Measurements from ENCODE around the gene OR10V1. TPM values are rescaled to one million over a fixed set of nuclear protein-coding genes. Genes with fewer than 3 reads are reported as not detected.

The OR10V1 gene
- total and polyA plus RNA-seq, 4 donors: not detected

DNA sequence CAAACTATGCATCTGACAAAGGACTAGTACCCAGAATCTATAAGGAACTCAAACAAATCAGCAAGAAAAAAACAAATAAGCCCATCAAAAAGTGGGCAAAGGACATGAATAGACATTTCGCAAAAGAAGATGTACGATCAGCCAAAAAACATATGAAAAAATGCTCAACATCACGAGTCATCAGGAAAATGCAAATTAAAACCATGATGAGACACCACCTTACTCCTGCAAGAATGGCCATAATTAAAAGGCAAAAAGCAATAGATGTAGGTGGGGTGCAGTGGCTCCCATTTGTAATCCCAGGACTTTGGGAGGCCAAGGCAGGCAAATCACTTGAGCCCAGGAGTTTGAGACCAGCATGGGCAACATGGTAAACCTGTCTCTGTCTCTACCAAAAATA, 10.4 kb upstream of the OR10V1 start:
- H3K4me3 ChIP-seq: no peak overlapping the region
- H3K27me3 ChIP-seq (ENCODE audit: control insufficient read depth in 3 of 3, insufficient read depth in 3 of 3, low read length in 2 of 3): no peaks in the 10 kb centered on the region
- H3K36me3 ChIP-seq (ENCODE audit: control insufficient read depth in 4 of 4, insufficient read depth in 4 of 4, low read length in 4 of 4): no peaks in the 10 kb centered on the region
- no peak for DNase-seq
- no peak for ATAC-seq (ENCODE audit: insufficient read depth, low FRiP score)
- no peak overlapping the region for H3K9ac ChIP-seq (ENCODE audit: insufficient read depth in 1 of 2, low read length in 2 of 2)
- no peaks in the 10 kb centered on the region for H3K4me1 ChIP-seq (ENCODE audit: control insufficient read depth in 5 of 5, insufficient read depth in 5 of 5, low read length in 5 of 5)
- 70 to 72% methylated on average over 3 of the region's 3 CpGs for WGBS, 2 donors
- H3K27ac ChIP-seq (ENCODE audit: low read depth in 1 of 2, low read length in 1 of 2): no peak overlapping the region
- no peak for TF ChIP-seq CTCF (IDR thresholded peaks at IDR 0.05; ENCODE audit: control extremely low read depth, extremely low read depth)
- H3K9me3 ChIP-seq (ENCODE audit: control insufficient read depth in 4 of 4, insufficient read depth in 3 of 4, low read length in 3 of 4): no peaks in the 10 kb centered on the region

DNA sequence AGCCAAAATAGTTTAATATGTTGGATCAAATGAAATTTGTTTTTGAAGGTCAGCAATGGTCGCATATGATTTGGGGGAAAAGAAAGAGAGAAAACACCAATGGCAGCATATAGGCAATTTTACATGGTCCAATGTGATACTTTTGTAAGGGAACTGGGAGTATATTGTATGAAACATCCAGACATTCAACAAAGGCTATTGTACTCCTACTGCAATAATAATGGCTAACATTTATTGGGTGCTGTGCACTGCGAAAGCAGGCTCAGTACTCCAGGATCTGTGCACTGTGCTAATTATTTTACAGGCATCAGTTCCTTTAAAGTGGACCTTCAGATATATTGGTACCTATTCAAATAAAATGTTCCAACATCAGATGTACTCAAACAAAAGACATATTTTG, 5.9 kb upstream of the OR10V1 start:
- no peak for ATAC-seq (ENCODE audit: insufficient read depth, low FRiP score)
- Histone ChIP-seq H3K9me3 (ENCODE audit: control insufficient read depth in 4 of 4, insufficient read depth in 3 of 4, low read length in 3 of 4) (no peaks in the 10 kb centered on the region), H3K27me3 (ENCODE audit: control insufficient read depth in 3 of 3, insufficient read depth in 3 of 3, low read length in 2 of 3) (no peaks in the 10 kb centered on the region), H3K9ac (ENCODE audit: insufficient read depth in 1 of 2, low read length in 2 of 2) (no peak overlapping the region), H3K27ac (ENCODE audit: low read depth in 1 of 2, low read length in 1 of 2) (no peak overlapping the region), H3K36me3 (ENCODE audit: control insufficient read depth in 4 of 4, insufficient read depth in 4 of 4, low read length in 4 of 4) (no peaks in the 10 kb centered on the region), H3K4me1 (ENCODE audit: control insufficient read depth in 5 of 5, insufficient read depth in 5 of 5, low read length in 5 of 5) (no peaks in the 10 kb centered on the region), H3K4me3 (no peak overlapping the region)
- TF ChIP-seq CTCF (IDR thresholded peaks at IDR 0.05; ENCODE audit: control extremely low read depth, extremely low read depth): no peak
- 91 to 92% methylated on average over 2 of the region's 2 CpGs for WGBS, 2 donors
- DNase-seq: no peak

DNA sequence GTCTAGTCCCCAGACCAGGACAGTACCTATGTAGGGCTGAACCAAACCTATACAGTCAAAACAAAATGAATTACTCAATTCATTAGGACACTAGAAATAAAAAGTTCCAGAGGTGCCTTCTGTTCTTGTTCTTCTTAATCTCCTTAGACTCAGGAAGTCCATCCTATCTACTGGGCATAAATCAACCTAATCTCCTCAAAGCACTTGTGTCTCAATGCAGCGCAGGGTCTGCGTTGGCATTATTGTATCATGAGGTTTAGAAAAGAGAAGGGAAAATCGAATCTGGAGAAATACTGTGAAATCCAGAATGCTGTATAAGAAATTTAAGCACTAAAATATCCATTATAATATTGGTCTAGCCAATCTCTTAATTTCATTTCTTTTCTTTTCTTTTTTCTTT, 2.4 kb upstream of the OR10V1 start:
- no peaks in the 10 kb centered on the region for H3K27me3 ChIP-seq (ENCODE audit: control insufficient read depth in 3 of 3, insufficient read depth in 3 of 3, low read length in 2 of 3)
- no peaks in the 10 kb centered on the region for H3K9me3 ChIP-seq (ENCODE audit: control insufficient read depth in 4 of 4, insufficient read depth in 3 of 4, low read length in 3 of 4)
- no peak overlapping the region for H3K27ac ChIP-seq (ENCODE audit: low read depth in 1 of 2, low read length in 1 of 2)
- WGBS, 2 donors: 54 to 64% methylated on average over 3 of the region's 3 CpGs
- no peak for DNase-seq
- no peak for ATAC-seq (ENCODE audit: insufficient read depth, low FRiP score)
- no peak overlapping the region for H3K4me3 ChIP-seq
- no peak overlapping the region for H3K9ac ChIP-seq (ENCODE audit: insufficient read depth in 1 of 2, low read length in 2 of 2)
- no peaks in the 10 kb centered on the region for H3K36me3 ChIP-seq (ENCODE audit: control insufficient read depth in 4 of 4, insufficient read depth in 4 of 4, low read length in 4 of 4)
- no peaks in the 10 kb centered on the region for H3K4me1 ChIP-seq (ENCODE audit: control insufficient read depth in 5 of 5, insufficient read depth in 5 of 5, low read length in 5 of 5)
- no peak for TF ChIP-seq CTCF (IDR thresholded peaks at IDR 0.05; ENCODE audit: control extremely low read depth, extremely low read depth)

- H3K36me3 ChIP-seq (ENCODE audit: control insufficient read depth in 4 of 4, insufficient read depth in 4 of 4, low read length in 4 of 4): no peaks in the 10 kb centered on the region
- no peaks in the 10 kb centered on the region for H3K27me3 ChIP-seq (ENCODE audit: control insufficient read depth in 3 of 3, insufficient read depth in 3 of 3, low read length in 2 of 3)
- ATAC-seq (ENCODE audit: insufficient read depth, low FRiP score) (no peak), DNase-seq (no peak)
- no peak overlapping the region for H3K4me3 ChIP-seq
- WGBS, 2 donors: 69 to 85% methylated on average over 3 of the region's 3 CpGs
- H3K27ac ChIP-seq (ENCODE audit: low read depth in 1 of 2, low read length in 1 of 2): no peak overlapping the region
- H3K9me3 ChIP-seq (ENCODE audit: control insufficient read depth in 4 of 4, insufficient read depth in 3 of 4, low read length in 3 of 4): no peaks in the 10 kb centered on the region
- TF ChIP-seq CTCF (IDR thresholded peaks at IDR 0.05; ENCODE audit: control extremely low read depth, extremely low read depth): no peak
- no peak overlapping the region for H3K9ac ChIP-seq (ENCODE audit: insufficient read depth in 1 of 2, low read length in 2 of 2)
- no peaks in the 10 kb centered on the region for H3K4me1 ChIP-seq (ENCODE audit: control insufficient read depth in 5 of 5, insufficient read depth in 5 of 5, low read length in 5 of 5)
These were observed 3.4 kb downstream of the OR10V1 start for GRCh38 chr11:59710136-59710847.
